Ovary (tissue), 3 donors: Measurements from ENCODE around the gene MAPK13.

Source experiments
- CTCF ChIP-seq, 3 donors: fragments of 450-650 bp in 2 of 3; fragments of 200-600 bp in 1 of 3; IDR thresholded peaks; one replicate each; pipeline versions ENCODE4 v1.5.1 to v1.8.0; 2016 to 2022; ENCODE audit warnings: antibody characterized with exemption in 3 of 3, mild to moderate bottlenecking in 1 of 3
- EP300 ChIP-seq: sonication (generic); formaldehyde crosslinking; IDR thresholded peaks from one replicate; pipeline ENCODE4 v1.6.1; 2017; ENCODE audit warnings: antibody characterized with exemption
- POLR2A ChIP-seq: fragments of 450-650 bp; IDR thresholded peaks from one replicate; pipeline ENCODE4 v1.6.1; 2017; ENCODE audit warnings: antibody characterized with exemption, mild to moderate bottlenecking, moderate library complexity
- donor health status: DM: no; HTN: no; CAD: no.

DNA sequence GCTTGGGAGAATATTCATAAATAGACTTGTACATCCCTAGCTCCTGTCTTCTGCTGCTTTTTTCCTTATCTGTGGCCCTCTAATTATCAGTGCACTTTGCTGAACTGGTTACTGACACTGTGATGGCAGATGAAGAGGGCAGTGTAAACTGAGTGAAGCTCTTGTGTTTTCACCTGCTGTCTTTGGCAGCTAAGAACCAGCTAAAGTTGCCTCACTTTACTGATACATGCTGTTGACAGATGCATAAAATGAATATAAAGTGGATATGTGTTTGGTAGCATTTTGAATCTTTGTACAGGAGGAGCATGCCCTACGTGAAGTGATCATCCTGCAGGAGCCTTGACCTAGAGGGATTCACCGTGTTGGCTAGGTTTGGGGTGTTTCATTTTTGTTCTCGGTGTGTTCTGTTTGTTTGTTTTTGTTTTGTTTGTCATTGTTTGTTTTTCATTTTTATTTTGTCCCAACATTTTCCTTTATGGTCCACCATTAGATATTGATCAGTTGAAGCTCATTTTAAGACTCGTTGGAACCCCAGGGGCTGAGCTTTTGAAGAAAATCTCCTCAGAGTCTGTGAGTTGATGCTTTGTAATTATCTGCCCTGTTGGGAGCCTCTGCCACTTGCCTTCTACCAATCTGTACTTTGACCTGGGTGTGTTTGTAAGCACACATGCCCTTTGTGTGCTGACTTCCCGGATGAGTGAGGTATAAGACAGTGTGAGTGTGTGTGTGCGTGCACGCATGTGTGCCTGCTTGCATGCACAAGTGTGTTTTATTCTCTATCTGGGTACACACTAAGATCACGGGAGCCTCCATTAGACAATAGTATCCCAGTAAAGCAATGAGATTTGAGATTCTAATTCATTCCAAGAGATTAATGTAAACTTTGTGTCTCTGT lies 34.6 kb upstream of the MAPK13 start:
- TF ChIP-seq EP300: no peak
- no peak for TF ChIP-seq CTCF (IDR thresholded peaks at IDR 0.05)
- TF ChIP-seq POLR2A: no peak
